ENCODE measurements around the gene CYP1A2.
"Not testable (repeated sequence)": the region's sequence is repeated elsewhere in the genome, so short reads cannot be mapped to it uniquely, and the experiment has no call there.

CYP1A2 gene

GRCh38 chr15:74777769-74778598 is 29.3 kb downstream of the CYP1A2 start:
- no peak for DNase-seq

GRCh38 chr15:74778599-74778970 is 29.9 kb downstream of the CYP1A2 start:
- no peak for DNase-seq

GRCh38 chr15:74779162-74779648 is 30.6 kb downstream of the CYP1A2 start:
- no peak for DNase-seq

DNA sequence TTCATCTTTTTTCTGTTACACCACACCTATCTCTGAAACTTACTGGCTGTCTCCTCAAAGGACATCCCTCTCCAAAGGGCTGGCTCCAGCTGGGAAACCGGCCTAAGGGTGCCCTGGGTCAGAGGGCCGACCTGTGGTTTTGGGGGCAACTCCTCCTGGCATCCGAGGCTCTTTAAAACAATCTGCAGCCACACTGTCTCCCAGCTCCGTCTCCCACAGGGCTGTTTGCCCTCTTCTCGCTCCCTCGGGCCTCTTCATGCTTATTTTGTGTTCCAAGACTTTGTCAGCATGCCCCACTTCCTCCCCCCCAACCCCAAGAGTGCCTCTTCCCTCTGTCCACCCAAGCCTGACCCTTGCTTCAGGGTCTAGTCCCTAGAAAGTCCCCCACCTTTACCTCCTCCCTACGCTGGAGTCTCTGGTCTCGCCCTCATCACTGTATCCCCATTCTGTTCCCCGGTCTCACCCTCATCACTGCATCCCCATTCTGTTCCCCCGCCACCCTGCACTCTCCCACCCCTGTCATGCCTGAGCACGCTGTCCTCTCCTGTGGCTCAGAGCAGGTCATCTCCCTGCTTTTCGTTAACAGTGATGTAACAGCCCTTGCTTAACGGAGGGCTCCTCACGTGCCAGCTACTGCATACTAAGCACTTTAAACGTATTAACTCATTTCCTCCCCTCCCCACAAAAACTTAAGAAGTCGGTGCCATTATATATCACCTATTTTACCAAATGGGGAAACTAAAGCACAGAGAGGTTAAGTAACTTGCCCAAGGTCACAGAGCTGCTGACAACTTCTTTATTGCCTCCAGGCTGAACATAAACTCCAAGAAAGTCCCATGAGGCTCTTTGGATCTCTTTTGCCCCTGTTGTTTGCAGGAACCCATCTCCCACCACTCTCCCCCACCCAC is 32.1 kb downstream of the CYP1A2 start:
- peak; percentile 54 for DNase-seq

DNA sequence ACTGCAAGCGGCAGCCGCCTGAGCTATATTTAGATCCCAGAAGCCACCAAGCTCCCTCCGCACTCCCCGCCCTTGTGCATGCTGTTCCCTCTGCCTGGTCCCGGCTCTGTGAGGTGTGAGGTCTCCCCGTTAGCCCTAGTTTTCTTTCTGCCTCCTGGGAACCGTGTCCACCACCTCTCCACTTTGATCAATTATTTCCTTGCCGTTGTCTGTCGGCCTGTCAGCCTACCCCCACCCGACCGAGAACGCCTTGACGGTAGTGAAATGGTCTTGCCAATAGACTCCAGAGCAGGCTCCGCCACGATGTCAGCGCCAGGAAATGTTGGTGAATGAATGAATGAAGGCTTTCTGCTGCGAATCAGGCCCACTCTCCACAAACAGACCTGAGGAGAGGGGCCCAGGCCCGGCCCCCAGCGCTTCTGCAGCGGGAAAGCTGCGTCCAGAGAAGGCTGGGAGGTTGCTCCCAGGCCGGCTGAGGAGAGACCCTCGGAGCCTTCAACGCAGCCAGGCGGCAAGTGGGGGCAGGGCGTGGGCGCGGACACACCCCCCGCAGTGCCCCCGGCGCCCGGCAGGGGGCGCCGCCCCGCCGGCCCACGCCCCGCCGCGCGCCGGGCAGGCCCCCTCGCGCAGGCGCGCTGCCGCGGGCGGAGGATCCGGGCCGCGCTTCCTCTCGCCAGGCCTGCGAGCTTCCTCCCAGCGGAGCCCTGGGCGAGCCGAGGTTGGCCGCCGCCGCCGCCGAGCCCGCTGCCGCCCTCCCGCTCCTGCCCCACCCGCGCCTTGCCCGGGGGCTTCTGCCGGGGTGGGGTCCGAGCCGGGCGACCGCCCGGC is 33.0 kb downstream of the CYP1A2 start, which contains the start of gene CSK:
TSS of gene CSK (plus strand) at position 650 of the 828 bp plus-strand sequence. CDS start 16,218 bp downstream, outside the sequence.
- DNase-seq: peak; percentile 85

- DNase-seq: peak; percentile 63
Observed at GRCh38 chr15:74782259-74783071, 33.8 kb downstream of the CYP1A2 start.

DNA sequence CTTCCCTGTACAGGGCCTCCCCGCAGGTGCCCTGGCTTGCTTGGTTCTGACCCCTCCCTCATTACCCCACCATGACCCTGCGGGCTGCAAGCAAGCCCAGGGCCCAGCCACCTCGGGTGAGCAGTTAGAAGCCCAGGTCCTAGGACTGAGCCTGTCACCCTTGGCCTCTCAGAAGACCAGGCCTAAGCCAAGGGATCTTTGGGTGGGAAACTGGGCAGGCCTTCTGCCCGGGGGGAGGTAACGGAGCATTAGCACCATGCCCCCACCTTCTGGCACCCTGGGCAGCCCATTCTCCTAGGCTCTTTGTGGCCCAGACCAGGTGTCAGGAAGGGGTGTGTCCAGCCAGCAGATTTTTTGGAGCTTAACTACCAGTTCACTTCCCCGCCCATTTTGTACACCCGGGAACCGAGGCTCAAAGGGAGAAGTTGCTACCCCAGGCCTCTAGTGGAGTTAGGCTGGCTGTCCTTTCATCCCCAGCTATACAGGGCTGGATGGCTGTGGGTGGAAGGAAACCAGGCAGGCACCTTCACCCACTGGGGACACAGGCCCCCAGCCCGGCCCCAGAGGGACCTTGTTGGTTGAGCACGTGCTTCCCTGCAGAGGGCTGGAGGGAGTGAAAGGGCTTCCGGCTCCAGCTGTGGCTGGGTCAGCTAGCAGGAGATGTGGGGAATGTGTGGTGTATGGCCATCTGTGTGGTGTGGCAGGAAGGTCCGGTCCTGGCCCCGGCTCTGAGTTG is 34.6 kb downstream of the CYP1A2 start:
- DNase-seq: peak; percentile 44

DNA sequence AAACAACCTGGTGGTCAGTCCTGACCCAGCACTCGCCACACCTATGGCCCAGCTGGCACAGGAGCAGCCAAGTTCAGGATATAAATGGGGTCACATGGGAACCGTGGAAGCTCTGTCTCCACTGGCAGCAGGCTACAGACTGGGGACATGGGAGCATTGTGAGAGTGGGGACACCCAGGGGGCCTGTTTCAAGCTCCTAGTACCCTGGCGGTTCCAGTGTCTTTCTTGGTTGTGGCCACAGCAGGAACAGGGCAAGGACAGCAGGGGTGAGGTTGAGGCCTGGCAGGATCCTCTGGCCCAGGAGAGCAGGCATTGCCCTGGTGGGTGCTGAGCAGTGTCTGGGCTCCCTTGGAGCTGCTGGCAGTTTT is 35.1 kb downstream of the CYP1A2 start:
- peak; percentile 32 for DNase-seq

DNA sequence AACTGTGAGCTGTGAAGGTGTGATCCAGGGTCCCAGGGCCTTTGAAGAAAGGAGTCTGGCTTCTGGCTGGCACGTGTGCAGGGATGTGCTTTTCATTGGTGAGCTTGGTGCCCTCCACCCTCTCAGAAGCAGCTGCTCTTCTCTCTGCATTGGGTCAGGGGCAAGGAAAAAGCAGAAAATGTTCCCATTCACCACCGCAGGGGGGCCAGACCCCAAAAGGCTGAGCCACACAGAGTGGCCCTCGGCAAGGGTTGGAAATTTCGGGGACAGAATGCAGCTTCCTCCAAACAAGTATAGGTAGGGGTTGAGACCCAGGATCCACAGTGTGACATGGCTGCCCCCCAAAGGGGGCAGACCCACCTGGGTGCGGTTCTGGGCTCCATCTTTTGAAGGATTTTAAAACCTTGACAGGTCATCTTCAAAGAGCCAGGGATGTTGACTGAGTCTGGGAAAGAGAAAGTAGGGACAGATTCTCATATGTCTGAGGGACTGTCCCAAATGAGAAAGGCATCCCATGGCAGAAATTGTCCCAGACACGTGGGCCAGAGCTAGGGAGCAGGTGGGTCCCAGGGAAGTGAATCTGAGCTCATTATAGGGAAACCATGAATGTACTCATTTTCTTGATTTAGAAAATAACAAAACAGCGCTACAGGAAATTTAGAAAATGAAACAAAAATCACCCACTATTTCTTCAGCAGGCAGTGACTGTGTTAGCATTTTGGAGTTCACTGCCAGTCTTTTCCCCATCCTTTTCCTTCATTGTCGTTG is 36.0 kb downstream of the CYP1A2 start:
- DNase-seq: no peak

- DNase-seq: peak; percentile 41
Observed at GRCh38 chr15:74785194-74786032, 36.8 kb downstream of the CYP1A2 start.

- not testable (repeated sequence) for DNase-seq
Observed at GRCh38 chr15:74786081-74786480, 37.4 kb downstream of the CYP1A2 start.

DNA sequence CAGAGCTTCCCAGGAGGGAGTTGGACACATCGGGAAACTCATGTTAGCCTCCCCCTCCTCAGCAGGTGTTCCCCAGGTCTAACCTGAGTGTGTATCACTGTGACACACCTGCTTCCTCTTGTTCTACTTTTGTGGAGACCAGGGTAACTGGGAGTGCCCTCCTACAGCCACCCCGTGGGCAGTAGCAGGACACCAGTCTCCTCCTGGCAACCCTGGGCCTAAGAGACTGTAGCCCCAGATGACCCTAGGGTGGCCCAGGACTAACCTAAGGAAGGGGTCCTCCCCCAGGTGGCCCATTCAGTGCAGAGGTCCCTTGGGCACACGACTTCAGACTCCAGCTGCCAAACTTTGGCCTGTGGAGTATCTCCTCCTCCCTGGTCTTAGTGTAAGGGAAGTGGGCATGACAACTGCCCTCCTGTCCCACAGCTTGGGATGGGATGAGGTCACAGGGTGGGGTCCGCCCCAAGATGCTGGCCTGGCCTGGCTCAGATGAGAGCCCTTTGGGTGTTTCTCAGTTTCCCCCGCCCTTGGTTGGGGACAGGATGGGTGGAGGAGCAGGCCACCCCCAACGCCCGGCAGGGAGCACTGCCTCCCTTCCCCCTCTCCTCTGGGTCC is 38.0 kb downstream of the CYP1A2 start:
- DNase-seq: peak; percentile 31

DNA sequence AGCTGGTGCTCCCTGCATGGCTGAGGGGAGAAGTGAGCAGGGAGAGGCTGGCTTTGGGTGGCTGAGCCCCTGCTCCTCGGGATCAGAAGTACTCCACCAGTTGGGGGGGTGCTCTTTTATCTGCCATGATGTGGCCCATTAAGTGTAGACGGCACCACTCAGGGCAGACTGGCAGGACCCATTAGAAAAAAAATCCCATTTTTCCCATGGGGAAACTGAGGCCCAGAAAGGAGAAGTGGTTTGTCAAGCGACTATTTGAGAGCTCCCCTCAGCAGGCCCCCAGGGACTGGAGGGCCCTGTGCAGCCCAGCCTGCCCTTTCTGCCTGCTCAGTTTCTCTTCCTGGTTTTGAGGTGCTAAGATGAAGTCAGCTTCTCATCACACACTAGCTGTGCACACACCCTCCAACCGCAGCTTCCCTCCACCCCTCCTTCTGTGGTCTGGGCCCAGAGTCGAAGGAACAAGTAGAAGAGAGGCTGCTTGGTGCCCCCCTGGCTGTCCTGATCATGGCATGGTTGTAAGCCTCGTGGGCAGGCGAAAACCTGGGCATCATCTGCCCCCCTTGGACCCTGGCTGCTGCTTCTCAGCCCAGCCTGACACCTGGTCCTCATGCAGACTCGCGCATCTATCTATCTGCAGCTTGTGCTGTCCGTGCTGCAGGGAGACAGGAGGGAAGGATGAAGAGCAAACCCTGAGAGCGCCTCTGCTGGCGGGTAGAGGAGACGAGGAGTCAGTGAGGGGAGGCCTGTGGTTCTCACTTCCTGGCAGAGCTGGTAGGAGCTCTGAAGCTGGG is 38.8 kb downstream of the CYP1A2 start:
- DNase-seq: peak; percentile 83

DNA sequence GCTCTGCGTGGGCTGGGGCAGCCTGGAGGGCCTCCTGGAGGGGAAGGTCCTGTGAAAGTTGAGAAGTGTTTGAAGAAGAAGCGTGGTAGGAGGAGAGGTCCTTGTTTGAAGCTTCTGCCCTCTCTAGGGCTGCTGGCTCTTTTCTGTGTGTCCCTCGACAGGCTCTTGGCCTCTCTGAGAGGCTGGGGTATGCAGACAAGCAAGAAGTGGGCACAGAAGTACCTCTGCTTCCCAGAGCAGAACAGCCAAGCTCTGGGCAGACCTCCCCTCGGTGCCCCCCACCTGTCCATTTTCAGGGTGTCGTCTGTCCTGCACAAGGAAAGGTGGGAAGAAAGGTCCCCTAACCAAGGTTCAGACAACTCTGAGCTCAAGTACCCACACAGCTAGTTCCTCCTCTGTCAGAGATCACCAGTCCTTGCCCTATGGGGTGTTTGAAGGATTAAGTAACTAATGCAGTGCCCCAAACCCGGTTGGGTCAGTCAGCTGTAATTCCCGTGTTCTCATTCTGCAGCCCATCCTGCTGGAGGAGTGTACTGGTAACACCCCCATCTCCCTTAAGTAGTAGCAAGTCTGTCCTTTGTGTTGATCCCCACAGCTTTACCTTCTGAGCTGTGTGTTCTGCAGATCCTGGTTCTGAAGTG is 39.5 kb downstream of the CYP1A2 start:
- no peak for DNase-seq

- peak; percentile 64 for DNase-seq
Observed at GRCh38 chr15:74788683-74789151, 40.1 kb downstream of the CYP1A2 start.

DNA sequence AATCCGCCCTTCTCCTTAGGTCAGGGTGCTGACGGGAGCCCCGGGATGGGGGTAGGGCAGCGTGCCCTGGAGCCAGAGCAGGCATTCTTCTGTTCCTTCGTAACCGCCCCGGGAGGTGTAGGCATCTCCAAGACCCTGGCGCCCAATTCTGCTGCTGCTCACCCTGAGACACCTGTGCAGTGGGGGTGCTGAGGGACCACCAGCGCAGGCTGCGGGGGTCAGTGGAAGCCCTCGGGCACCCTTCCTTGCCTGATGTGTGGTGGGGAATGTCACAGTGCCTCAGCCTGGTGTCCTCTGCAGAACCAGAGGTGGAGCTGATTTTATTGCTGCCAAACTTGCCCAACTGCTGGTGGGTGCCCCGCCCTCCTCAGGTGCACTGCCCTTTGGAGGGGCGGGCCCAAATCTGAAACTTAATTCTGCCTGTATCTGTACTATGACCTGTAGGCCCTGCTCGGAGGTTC is 40.6 kb downstream of the CYP1A2 start:
- DNase-seq: no peak

DNA sequence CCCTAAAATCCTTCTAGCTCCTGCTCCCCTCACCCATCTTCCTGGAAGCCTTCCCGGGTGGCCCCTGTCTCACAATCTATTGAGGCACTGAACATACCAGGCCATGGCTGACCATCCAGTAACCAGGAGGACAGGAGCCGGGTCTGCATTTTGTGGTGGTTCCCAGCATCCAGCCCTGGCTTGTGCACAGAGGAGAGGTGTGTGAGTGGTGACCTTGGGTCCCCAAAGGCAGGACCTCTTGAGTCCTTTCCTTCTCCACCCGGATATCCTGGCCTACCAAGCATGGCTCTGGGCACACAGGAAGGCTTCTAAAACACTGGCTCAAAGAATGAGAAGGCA is 41.1 kb downstream of the CYP1A2 start:
- no peak for DNase-seq
